K562 (cell line): ENCODE results near the gene LAT. TPM values are rescaled to one million over a fixed set of nuclear protein-coding genes. Genes with fewer than 3 reads are reported as not detected.
A peak's percentile ranks its signal among the peaks of the same experiment; 100 is the strongest.

Source experiments
- HNRNPLL ChIP-seq: fragments of 200-400 bp; formaldehyde crosslinking; IDR thresholded peaks from 2 replicates; pipeline ENCODE4 v1.6.1; 2017; ENCODE audit warnings: low read length, low read depth, mild to moderate bottlenecking; ENCODE audit not compliant: poor library complexity, severe bottlenecking
- MAFG ChIP-seq: fragments of 450-650 bp; conservative IDR thresholded peaks from 2 replicates; pipeline ENCODE4 v1.6.1; 2016; ENCODE audit warnings: missing genetic modification characterization, missing compliant biosample characterization
- NFYB ChIP-seq: IDR thresholded peaks from 2 replicates; pipeline ENCODE4 v1.6.1; 2011; ENCODE audit warnings: mild to moderate bottlenecking, moderate library complexity; ENCODE audit not compliant: insufficient read length; ENCODE audit errors: extremely low read depth
- ZBTB7A ChIP-seq: IDR thresholded peaks from 2 replicates; pipeline ENCODE4 v1.6.1; 2011; ENCODE audit warnings: low read depth, mild to moderate bottlenecking, low read length, moderate library complexity, borderline replicate concordance; ENCODE audit not compliant: control insufficient read depth
- ZNF232 ChIP-seq: sonication (generic); formaldehyde crosslinking; IDR thresholded peaks from 2 replicates; pipeline ENCODE4 v1.8.0; 2022; ENCODE audit warnings: mild to moderate bottlenecking, missing genetic modification reagents
- ZNF384 ChIP-seq: IDR thresholded peaks from 2 replicates; pipeline ENCODE4 v1.6.1; 2012; ENCODE audit warnings: low read depth, low read length, improper control_type of control experiment
- polyA plus RNA-seq, 8 experiments: library from polyadenylated mRNA; depleted of rRNA in 4 of 8; stranded (reverse) in 5 of 8; unstranded in 3 of 8; fragments of >200 nt; fragmentation: Nextera tagmentation in 2 of 8; fragmentation: Illumina TruSeq in 1 of 8; extraction: Ambion mirVana in 2 of 8; extraction: Trizol in 1 of 8; gene quantifications; 2 replicates each; pipeline versions ENCODE4 v1.2.1 to v1.2.3, GENCODE V29; 2011 to 2014; ENCODE audit warnings: inconsistent platforms in 1 of 8, missing spikeins in 1 of 8
- total RNA-seq, 7 experiments: library from RNA; depleted of rRNA in 6 of 7; stranded (reverse); fragments of >200 nt in 6 of 7; fragmentation: Illumina TruSeq in 2 of 7; extraction: Trizol in 2 of 7; gene quantifications; 2 replicates each; pipeline versions ENCODE4 v1.2.1 to v1.2.3, GENCODE V29; 2011 to 2021; ENCODE audit warnings: low replicate concordance in 1 of 7
- TF ChIP-seq, protein P1 (sequence below): fragments of 250-450 bp; sonication (Bioruptor Pico); IDR thresholded peaks from 2 replicates; pipeline ENCODE4 v1.4.0; 2020
- TF ChIP-seq, protein P2 (sequence below): fragments of 150-350 bp; IDR thresholded peaks from 2 replicates; pipeline ENCODE4 v1.6.1; 2014; ENCODE audit warnings: low read depth, mild to moderate bottlenecking, low read length, borderline replicate concordance

LAT gene
- total and polyA plus RNA-seq, 9 of the 15 experiments (the other 6 are each of a cell fraction or from before 2014, with no cell fraction given): 0.40 to 4.2 (median 1.3) TPM

DNA sequence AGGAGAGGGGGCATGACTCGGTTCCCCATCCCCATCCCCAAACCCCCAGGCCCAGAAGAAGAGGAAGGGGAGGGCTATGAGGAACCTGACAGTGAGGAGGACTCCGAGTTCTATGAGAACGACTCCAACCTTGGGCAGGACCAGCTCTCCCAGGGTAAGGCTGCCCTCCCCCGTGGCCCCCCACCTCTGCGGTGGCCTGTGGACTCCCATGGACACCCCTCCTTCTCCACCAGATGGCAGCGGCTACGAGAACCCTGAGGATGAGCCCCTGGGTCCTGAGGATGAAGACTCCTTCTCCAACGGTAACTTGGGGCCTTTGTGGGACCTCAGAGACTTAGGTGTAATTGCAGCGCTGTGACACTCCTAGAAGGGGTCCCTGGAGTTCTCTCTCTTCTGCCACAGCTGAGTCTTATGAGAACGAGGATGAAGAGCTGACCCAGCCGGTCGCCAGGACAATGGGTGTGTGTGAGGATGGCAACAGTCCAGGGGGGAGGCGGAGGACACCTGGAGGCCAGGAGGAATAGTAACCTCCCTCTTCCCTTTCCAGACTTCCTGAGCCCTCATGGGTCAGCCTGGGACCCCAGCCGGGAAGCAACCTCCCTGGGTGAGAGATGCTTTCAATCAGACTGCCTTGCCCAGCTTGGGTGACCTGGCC is 47.5 kb upstream of the LAT start (continued):
- TF ChIP-seq HNRNPLL: no peak
- no peak for TF ChIP-seq ZNF232 (CRISPR knock-in tag)
- no peak for TF ChIP-seq MAFG (tag)
- TF ChIP-seq, protein P1, sequence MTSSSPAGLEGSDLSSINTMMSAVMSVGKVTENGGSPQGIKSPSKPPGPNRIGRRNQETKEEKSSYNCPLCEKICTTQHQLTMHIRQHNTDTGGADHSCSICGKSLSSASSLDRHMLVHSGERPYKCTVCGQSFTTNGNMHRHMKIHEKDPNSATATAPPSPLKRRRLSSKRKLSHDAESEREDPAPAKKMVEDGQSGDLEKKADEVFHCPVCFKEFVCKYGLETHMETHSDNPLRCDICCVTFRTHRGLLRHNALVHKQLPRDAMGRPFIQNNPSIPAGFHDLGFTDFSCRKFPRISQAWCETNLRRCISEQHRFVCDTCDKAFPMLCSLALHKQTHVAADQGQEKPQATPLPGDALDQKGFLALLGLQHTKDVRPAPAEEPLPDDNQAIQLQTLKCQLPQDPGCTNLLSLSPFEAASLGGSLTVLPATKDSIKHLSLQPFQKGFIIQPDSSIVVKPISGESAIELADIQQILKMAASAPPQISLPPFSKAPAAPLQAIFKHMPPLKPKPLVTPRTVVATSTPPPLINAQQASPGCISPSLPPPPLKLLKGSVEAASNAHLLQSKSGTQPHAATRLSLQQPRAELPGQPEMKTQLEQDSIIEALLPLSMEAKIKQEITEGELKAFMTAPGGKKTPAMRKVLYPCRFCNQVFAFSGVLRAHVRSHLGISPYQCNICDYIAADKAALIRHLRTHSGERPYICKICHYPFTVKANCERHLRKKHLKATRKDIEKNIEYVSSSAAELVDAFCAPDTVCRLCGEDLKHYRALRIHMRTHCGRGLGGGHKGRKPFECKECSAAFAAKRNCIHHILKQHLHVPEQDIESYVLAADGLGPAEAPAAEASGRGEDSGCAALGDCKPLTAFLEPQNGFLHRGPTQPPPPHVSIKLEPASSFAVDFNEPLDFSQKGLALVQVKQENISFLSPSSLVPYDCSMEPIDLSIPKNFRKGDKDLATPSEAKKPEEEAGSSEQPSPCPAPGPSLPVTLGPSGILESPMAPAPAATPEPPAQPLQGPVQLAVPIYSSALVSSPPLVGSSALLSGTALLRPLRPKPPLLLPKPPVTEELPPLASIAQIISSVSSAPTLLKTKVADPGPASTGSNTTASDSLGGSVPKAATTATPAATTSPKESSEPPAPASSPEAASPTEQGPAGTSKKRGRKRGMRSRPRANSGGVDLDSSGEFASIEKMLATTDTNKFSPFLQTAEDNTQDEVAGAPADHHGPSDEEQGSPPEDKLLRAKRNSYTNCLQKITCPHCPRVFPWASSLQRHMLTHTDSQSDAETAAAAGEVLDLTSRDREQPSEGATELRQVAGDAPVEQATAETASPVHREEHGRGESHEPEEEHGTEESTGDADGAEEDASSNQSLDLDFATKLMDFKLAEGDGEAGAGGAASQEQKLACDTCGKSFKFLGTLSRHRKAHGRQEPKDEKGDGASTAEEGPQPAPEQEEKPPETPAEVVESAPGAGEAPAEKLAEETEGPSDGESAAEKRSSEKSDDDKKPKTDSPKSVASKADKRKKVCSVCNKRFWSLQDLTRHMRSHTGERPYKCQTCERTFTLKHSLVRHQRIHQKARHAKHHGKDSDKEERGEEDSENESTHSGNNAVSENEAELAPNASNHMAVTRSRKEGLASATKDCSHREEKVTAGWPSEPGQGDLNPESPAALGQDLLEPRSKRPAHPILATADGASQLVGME (CRISPR knock-in tag): 0 out of 2 replicates have a peak, but pooled peaks have one; percentile 10
- TF ChIP-seq, protein P2, sequence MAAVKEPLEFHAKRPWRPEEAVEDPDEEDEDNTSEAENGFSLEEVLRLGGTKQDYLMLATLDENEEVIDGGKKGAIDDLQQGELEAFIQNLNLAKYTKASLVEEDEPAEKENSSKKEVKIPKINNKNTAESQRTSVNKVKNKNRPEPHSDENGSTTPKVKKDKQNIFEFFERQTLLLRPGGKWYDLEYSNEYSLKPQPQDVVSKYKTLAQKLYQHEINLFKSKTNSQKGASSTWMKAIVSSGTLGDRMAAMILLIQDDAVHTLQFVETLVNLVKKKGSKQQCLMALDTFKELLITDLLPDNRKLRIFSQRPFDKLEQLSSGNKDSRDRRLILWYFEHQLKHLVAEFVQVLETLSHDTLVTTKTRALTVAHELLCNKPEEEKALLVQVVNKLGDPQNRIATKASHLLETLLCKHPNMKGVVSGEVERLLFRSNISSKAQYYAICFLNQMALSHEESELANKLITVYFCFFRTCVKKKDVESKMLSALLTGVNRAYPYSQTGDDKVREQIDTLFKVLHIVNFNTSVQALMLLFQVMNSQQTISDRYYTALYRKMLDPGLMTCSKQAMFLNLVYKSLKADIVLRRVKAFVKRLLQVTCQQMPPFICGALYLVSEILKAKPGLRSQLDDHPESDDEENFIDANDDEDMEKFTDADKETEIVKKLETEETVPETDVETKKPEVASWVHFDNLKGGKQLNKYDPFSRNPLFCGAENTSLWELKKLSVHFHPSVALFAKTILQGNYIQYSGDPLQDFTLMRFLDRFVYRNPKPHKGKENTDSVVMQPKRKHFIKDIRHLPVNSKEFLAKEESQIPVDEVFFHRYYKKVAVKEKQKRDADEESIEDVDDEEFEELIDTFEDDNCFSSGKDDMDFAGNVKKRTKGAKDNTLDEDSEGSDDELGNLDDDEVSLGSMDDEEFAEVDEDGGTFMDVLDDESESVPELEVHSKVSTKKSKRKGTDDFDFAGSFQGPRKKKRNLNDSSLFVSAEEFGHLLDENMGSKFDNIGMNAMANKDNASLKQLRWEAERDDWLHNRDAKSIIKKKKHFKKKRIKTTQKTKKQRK: no peak
- no peak for TF ChIP-seq ZNF384
- TF ChIP-seq NFYB: no peak
- TF ChIP-seq ZBTB7A: no peak; the same call in 1 of the 2 replicates
